AG04450 (cell line): ENCODE data around the gene LRP2. TPM values are rescaled to one million over a fixed set of nuclear protein-coding genes. Genes with fewer than 3 reads are reported as not detected.

Source experiments
- CTCF ChIA-PET: fragments of 300-600, 350-600 bp; formaldehyde crosslinking; extraction: SDS; loops from one replicate; lab custom pipeline; 2022; ENCODE audit warnings: antibody characterized with exemption, inconsistent platforms; lab: Charles Lee
- POLR2A ChIA-PET: fragments of 350-600 bp; formaldehyde crosslinking; extraction: SDS; loops from one replicate; lab custom pipeline; 2021; ENCODE audit warnings: antibody characterized with exemption, inconsistent platforms; lab: Yijun Ruan, JAX
- DNase-seq: peaks from one replicate; pipeline ENCODE4 v3.0.0-alpha.2; 2011; ENCODE audit warnings: low read depth, low spot score
- H3K27ac ChIP-seq: one replicate; pipeline ENCODE4 v1.5.1; 2012; ENCODE audit warnings: low read depth, low read length, control low read depth
- H3K27me3 ChIP-seq: one replicate; pipeline ENCODE4 v1.6.0; 2012; ENCODE audit warnings: low read length; ENCODE audit not compliant: control insufficient read depth, insufficient read depth
- H3K4me3 ChIP-seq: 2 replicates; pipeline ENCODE4 v1.5.1; 2011; ENCODE audit warnings: mild to moderate bottlenecking, low read depth, low read length, control low read depth
- H3K9me3 ChIP-seq: 2 replicates; pipeline ENCODE4 v1.5.1; 2012; ENCODE audit warnings: low read length; ENCODE audit not compliant: control insufficient read depth, insufficient read depth
- polyA plus RNA-seq: library from polyadenylated mRNA; depleted of rRNA; stranded (reverse); fragments of >200 nt; gene quantifications from 2 replicates; pipeline ENCODE4 v1.2.3, GENCODE V29; 2011
- TF ChIP-seq, protein P1 (sequence below): IDR thresholded peaks from 2 replicates; pipeline ENCODE4 v1.5.1; 2011; ENCODE audit warnings: low read depth, low read length, control low read depth, inconsistent platforms

Gene LRP2
- polyA plus RNA-seq, 1 experiment: not detected

DNA sequence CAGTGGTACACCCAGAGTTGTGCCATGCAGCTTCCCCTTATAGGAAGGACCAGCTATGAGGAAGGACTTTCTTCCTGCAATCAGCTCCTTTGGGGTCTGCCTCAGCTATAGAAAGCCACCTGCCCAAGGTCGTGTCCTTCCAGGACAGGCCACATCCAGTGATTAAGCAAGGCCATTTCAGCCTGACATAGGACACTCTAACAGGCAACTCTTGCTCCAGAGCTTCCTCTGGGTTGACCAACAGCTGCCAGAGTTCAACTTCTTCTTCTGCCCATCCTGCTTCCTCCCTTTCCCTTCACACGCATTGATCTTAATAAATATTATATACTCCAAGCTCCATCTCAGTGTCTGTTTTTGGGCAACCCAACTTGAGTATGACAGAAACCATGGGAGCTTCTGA, 12.8 kb downstream of the LRP2 start:
- TF ChIP-seq, protein P1, sequence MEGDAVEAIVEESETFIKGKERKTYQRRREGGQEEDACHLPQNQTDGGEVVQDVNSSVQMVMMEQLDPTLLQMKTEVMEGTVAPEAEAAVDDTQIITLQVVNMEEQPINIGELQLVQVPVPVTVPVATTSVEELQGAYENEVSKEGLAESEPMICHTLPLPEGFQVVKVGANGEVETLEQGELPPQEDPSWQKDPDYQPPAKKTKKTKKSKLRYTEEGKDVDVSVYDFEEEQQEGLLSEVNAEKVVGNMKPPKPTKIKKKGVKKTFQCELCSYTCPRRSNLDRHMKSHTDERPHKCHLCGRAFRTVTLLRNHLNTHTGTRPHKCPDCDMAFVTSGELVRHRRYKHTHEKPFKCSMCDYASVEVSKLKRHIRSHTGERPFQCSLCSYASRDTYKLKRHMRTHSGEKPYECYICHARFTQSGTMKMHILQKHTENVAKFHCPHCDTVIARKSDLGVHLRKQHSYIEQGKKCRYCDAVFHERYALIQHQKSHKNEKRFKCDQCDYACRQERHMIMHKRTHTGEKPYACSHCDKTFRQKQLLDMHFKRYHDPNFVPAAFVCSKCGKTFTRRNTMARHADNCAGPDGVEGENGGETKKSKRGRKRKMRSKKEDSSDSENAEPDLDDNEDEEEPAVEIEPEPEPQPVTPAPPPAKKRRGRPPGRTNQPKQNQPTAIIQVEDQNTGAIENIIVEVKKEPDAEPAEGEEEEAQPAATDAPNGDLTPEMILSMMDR: no peak
- POLR2A ChIA-PET: no interaction called here

DNA sequence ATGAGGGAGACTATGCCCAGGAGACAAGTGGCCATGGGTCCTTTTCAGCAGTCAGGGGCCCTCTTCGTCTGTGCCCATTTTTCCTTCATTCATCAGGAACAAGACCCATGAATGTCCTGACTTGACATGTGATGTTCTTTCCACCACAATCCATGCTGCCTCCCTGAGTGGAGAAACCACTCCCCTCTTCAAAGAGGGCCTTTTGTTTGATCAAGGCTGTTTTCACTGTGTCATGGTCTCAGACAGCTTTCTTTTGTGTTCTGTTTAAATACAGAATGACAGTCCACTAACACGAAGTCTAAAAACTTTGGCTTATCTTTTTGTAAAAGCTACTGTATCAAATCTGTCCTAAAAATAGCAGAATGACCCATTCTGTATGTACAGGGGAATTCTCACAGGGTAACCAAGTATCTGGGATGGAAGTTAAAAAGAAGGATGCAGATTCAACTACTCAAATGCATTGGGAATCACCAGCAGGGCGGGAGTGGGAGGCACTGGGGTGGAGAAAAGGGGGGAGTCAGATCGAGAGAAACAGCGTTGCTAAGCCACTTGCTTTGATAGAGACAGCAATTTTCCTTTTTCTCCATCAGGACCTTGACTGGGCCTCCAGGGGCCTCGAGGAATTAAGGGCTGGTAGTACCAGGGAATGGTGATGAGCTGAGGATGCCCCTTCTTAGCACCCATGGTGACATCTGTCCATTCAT, 13.9 kb downstream of the LRP2 start:
- H3K4me3 ChIP-seq: no peak overlapping the region
- no peaks in the 10 kb centered on the region for H3K27me3 ChIP-seq
- ChIA-PET POLR2A (no interaction called here), CTCF (no interaction called here)
- H3K27ac ChIP-seq: no peak overlapping the region
- H3K9me3 ChIP-seq: no peaks in the 10 kb centered on the region
- TF ChIP-seq, protein P1: no peak
- DNase-seq: no peak

More for the DNA sequence above, 12.8 kb downstream of the LRP2 start:
- H3K27me3 ChIP-seq: no peaks in the 10 kb centered on the region
- CTCF ChIA-PET: no interaction called here
- H3K27ac ChIP-seq: no peak overlapping the region
- H3K4me3 ChIP-seq: no peak overlapping the region
- H3K9me3 ChIP-seq: no peaks in the 10 kb centered on the region
- DNase-seq: no peak

DNA sequence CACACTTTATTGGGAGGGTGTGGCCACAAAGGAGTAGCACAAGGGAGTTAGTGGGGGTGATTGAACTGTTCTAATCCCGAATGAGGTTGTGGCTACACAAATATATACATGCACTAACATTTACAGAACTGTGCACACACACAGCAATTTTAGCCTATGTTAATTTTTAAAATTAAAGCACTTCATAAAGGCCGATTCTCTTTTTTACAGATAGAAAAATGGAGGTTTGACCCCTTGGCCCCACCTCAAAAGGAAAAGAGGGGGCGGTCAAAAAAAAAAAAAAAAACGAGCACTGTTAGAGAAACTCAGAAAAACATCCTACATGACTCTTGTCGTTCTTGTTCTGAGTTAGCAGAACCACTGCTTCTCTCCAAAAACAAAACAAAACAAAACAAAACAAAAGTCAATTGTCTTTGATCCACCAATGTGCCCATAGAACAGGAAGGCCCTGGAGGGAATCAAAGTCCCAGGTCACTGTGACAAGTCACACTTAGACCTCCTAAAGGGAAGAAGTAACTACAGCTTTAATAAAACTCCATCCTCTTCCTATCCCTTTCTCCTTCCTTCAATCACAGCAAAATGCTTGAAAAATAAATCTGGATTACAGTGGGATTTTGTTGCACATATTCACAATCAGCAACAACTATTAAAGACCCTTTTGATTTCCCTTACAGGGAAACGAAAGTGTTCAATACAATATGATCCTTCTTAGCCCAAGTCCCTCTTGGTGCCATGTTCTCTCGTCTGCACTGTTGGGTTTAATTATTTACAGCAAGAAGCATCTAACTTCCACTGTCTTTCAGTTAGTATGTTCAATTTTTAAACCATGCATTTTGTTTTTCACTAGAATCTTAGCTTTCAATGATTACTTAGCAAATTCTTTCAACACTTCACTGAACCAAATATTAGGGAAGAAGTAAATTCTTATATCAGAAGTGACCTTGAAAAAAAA, 16.6 kb downstream of the LRP2 start:
- H3K27me3 ChIP-seq: peaks cover 2% of the 10 kb centered on the region
- ChIA-PET CTCF (no interaction called here), POLR2A (no interaction called here)
- H3K4me3 ChIP-seq: no peak overlapping the region
- no peak for DNase-seq
- H3K27ac ChIP-seq: no peak overlapping the region
- TF ChIP-seq, protein P1: no peak
- no peaks in the 10 kb centered on the region for H3K9me3 ChIP-seq

DNA sequence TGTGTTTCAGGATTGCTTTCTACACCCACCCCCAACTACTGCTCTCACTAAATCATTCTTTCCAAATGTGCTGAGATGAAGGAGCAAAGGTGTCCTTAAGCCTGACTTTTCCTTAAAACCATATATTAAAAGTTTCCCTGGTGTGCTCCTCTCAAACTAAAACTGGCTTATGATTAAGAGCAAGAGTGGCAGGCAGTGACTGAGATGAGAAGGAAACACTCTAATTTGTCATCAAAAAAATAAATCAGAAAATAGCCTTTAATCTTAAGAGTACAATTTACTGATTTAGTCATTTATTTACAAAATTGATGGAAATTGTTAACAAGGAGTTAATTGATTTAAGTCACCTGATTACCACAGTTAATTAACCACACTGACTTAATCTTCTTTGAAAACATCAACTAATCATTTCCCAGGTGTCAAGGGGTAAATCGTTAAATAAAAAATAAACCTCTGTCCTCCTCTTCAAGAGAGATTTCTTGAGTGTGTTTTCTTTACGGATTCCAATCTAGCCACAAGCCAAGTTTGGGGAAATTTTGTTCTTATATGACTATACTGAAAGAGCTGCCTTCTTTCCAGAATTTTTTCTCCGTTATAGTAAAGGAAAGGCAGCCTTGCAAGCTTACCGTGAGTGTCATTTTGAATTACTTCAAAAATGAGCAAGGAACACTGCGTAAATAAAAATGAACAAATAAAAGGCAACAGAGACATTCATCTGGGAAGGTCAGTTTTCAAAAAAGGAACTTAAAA, 17.4 kb downstream of the LRP2 start:
- Histone ChIP-seq H3K27me3 (peaks cover 2% of the 10 kb centered on the region), H3K27ac (no peak overlapping the region), H3K9me3 (no peaks in the 10 kb centered on the region), H3K4me3 (no peak overlapping the region)
- DNase-seq: no peak
- CTCF ChIA-PET: no interaction called here
- POLR2A ChIA-PET: no interaction called here
- TF ChIP-seq, protein P1: no peak
